ENCODE results near the gene SRPK1. TPM values are rescaled to one million over a fixed set of nuclear protein-coding genes. Genes with fewer than 3 reads are reported as not detected.
"Not testable (repeated sequence)": the region's sequence is repeated elsewhere in the genome, so short reads cannot be mapped to it uniquely, and the experiment has no call there.

SRPK1 gene
- total RNA-seq, 4 donors from 2014 or later = 25.4 to 36.5 (median 30.4) TPM

DNA sequence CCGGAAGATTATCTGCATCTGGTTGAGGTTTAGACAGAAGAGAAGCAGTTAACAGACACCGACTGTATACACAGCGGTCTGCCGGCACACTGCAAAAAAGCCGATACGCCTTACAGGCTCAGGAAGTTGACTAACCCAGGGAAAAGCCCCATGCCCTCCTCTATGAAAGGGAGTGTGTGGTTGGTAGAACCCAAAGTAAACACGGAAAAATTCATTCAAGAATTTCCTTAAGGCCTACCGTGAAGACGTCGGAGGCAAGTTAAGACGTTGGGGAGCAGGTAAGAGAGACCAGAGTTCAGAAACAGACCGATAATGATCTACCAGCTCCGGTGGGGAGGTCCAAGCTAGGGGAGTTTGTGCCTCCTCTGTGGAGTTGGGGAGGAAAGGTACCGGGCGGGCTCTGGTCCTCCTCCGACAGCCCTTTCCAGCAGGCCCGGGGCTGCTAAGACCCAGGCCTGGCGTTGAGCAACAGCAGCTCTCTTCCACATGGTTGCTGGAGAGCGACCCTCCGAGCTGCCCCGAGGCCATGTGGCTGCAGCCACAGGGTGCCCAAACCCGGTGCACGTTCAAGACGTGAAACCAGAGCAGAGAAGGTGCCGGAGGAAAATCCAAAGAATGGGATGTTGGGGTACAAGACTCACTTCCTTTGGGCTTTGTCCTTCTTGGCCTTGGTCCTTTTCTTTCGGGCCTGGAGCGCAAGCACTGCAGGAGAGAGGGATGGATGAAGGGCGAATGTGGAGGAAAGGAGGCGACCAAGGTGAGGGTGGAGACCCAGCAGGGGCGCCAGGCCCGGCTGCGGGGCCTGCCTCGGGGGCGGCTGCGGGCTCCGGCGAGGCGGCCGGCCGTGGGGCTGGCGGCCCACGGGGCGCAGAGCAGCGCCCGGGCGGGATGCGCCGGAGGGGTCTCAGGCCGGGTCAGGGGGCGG, 809 bp downstream of the SRPK1 start:
- H3K27me3 ChIP-seq = no peaks in the 10 kb centered on the region
- 3% methylated on average over 24 of the region's 50 CpGs for WGBS
- intact Hi-C loops (cut with DNase I) = no loop called here

DNA sequence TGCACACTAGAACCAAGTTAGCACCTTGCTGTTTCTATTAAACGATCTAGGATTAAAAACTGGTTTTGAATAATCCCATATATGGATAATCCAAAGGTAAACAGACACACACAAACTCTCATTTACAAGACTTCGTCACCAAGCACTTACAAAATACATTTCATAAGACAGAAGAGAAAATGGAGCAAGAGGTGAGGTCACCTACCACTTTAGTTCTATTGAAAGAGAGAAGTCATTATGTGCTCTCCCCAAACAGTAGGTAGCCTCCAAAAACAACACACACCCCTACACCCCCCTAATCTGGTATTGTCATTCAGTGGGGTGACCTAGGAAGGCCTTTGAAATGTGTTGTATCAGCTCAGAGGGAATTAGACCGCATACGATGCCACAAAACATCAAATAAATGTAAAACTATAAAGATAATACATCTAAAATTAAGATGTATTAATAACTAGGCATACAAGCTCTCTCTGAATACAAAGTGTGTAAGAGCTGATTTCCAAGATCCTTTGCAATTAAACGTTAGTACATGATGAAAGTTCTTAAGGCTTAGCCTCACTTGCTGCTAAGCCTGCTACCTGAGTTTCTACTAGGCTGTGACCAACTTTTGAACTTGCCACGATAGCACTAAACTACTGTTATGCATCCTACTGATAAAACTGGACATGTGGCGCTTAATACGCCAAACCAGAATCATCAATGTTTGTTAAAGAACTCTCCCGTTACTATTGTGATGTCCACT, 1.6 kb downstream of the SRPK1 start:
- Histone ChIP-seq H3K27me3 (no peaks in the 10 kb centered on the region), H3K27ac (replicated peaks in 1 of 4) (peak overlapping the region; percentile 80 to 85 (median 82)), H3K36me3 (peaks cover 0 to 11% (median 2%) of the 10 kb centered on the region in 4 donors), H3K9me3 (no peaks in the 10 kb centered on the region), H3K4me1 (peaks cover 10 to 43% (median 34%) of the 10 kb centered on the region in 4 donors), H3K4me3 (peak overlapping the region; percentile 83 to 99 (median 96))
- 32% methylated on average over 9 of the region's 9 CpGs for WGBS
- peak; percentile 14 for DNase-seq (ENCODE audit: extremely low spot score)
- TF ChIP-seq, protein P1, sequence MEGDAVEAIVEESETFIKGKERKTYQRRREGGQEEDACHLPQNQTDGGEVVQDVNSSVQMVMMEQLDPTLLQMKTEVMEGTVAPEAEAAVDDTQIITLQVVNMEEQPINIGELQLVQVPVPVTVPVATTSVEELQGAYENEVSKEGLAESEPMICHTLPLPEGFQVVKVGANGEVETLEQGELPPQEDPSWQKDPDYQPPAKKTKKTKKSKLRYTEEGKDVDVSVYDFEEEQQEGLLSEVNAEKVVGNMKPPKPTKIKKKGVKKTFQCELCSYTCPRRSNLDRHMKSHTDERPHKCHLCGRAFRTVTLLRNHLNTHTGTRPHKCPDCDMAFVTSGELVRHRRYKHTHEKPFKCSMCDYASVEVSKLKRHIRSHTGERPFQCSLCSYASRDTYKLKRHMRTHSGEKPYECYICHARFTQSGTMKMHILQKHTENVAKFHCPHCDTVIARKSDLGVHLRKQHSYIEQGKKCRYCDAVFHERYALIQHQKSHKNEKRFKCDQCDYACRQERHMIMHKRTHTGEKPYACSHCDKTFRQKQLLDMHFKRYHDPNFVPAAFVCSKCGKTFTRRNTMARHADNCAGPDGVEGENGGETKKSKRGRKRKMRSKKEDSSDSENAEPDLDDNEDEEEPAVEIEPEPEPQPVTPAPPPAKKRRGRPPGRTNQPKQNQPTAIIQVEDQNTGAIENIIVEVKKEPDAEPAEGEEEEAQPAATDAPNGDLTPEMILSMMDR (IDR thresholded peaks at IDR 0.05) = no peak
- TF ChIP-seq POLR2A (IDR thresholded peaks at IDR 0.05; ENCODE audit: low read depth) (no peak), EP300 (IDR thresholded peaks at IDR 0.05) (no peak), POLR2AphosphoS5 (IDR thresholded peaks at IDR 0.05) (no peak)
- intact Hi-C loops (cut with DNase I) = no loop called here

More for the DNA sequence above, 809 bp downstream of the SRPK1 start:
- TF ChIP-seq POLR2AphosphoS5 (IDR thresholded peaks at IDR 0.05) (no peak), POLR2A (IDR thresholded peaks at IDR 0.05; ENCODE audit: low read depth) (no peak), EP300 (IDR thresholded peaks at IDR 0.05) (no peak)
- TF ChIP-seq, protein P1 (IDR thresholded peaks at IDR 0.05) = no peak
- Histone ChIP-seq H3K36me3 (peaks cover 0 to 11% (median 0%) of the 10 kb centered on the region in 4 donors), H3K9me3 (no peaks in the 10 kb centered on the region), H3K4me3 (peak overlapping the region; percentile 83 to 99 (median 96)), H3K4me1 (peaks cover 10 to 43% (median 34%) of the 10 kb centered on the region in 4 donors), H3K27ac (replicated peaks in 1 of 4) (peak overlapping the region; percentile 80 to 85 (median 82))
- peak; percentile 89 for DNase-seq (ENCODE audit: extremely low spot score)

DNA sequence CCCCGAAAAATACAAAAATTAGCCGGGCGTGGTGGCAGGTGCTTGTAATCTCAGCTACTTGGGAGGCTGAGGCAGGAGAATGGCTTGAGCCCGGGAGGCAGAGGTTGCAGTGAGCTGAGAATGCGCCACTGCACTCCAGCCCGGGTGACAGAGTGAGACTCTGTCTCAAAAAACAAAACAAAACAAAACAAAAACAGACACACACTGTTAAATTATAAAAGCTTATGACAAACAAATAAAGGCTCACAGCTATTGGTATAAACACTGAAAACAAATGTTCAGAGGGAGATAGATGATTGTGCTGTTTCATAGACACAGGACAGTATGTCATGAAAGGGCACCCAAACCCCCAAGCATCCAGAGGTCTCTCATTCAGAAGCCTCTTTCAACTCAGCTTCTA, 4.0 kb downstream of the SRPK1 start:
- peak; percentile 75 for DNase-seq (ENCODE audit: extremely low spot score)
- Histone ChIP-seq H3K36me3 (peaks cover 0 to 26% (median 2%) of the 10 kb centered on the region in 4 donors), H3K4me1 (peaks cover 9 to 38% (median 32%) of the 10 kb centered on the region in 4 donors)
- H3K4me3 ChIP-seq; H3K27me3 ChIP-seq; H3K9me3 ChIP-seq; intact Hi-C loops (cut with DNase I); H3K27ac ChIP-seq (replicated peaks in 1 of 4): not testable (repeated sequence)
- 94% methylated on average over 6 of the region's 6 CpGs for WGBS

DNA sequence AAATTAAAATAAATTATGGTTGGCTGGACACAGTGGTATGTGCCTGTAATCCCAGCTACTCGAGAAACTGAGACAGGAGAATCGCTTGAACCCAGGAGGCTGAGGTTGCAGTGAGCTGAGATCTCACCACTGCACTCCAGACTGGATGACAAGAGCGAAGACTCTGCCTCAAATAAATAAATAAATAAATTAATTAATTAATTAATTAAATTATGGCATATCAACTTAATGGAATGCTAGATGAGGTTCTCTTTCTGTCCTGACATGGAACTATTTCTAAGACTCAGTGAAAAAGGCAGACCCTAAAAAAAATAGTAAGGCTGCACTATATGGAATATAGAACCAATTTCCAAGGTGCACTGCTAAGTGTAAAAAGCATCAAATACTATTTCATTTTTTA, 4.8 kb downstream of the SRPK1 start:
- intact Hi-C loops (cut with DNase I) = no loop called here

More for the DNA sequence above, 4.8 kb downstream of the SRPK1 start:
- no peak overlapping the region for H3K27ac ChIP-seq (replicated peaks in 1 of 4)
- TF ChIP-seq, protein P1 (IDR thresholded peaks at IDR 0.05) = no peak
- TF ChIP-seq POLR2A (IDR thresholded peaks at IDR 0.05; ENCODE audit: low read depth) (no peak), POLR2AphosphoS5 (IDR thresholded peaks at IDR 0.05) (no peak), EP300 (IDR thresholded peaks at IDR 0.05) (no peak)
- no peaks in the 10 kb centered on the region for H3K27me3 ChIP-seq
- H3K4me1 ChIP-seq = peaks cover 5 to 33% (median 26%) of the 10 kb centered on the region in 4 donors
- H3K9me3 ChIP-seq = no peaks in the 10 kb centered on the region
- WGBS = 98% methylated on average over 3 of the region's 3 CpGs
- peaks cover 0 to 31% (median 3%) of the 10 kb centered on the region in 4 donors for H3K36me3 ChIP-seq
- peak; percentile 53 for DNase-seq (ENCODE audit: extremely low spot score)
- no peak overlapping the region for H3K4me3 ChIP-seq

Measured in esophagus muscularis mucosa (tissue), 4 donors.